SK-N-SH treated with all-trans-retinoic acid at 6 μM for 48 hours (cell line): Measurements from ENCODE around the gene AGAP3.

Source experiments
- CREB5 ChIP-seq: fragments of 250-450 bp; sonication (Bioruptor Pico); IDR thresholded peaks from 2 replicates; pipeline ENCODE4 v1.5.1; 2020; ENCODE audit warnings: low read depth, mild to moderate bottlenecking, moderate library complexity
- ESRRG ChIP-seq: fragments of 250-450 bp; sonication (Bioruptor Pico); IDR thresholded peaks from 2 replicates; pipeline ENCODE4 v1.6.1; 2021; ENCODE audit warnings: mild to moderate bottlenecking
- ISL1 ChIP-seq: fragments of 250-450 bp; sonication (Bioruptor Pico); IDR thresholded peaks from 2 replicates; pipeline ENCODE4 v2.1.2; 2022; ENCODE audit warnings: mild to moderate bottlenecking, moderate library complexity
- PATZ1 ChIP-seq: fragments of 250-450 bp; sonication (Bioruptor Pico); IDR thresholded peaks from 2 replicates; pipeline ENCODE4 v1.8.0; 2020; ENCODE audit warnings: mild to moderate bottlenecking, moderate library complexity, borderline replicate concordance
- POU6F1 ChIP-seq: fragments of 250-450 bp; sonication (Bioruptor Pico); IDR thresholded peaks from 2 replicates; pipeline ENCODE4 v1.8.0; 2021; ENCODE audit warnings: low read depth, mild to moderate bottlenecking, moderate library complexity, borderline replicate concordance
- TCF4 ChIP-seq: fragments of 250-450 bp; sonication (Bioruptor Pico); IDR thresholded peaks from 2 replicates; pipeline ENCODE4 v1.8.0; 2021; ENCODE audit warnings: mild to moderate bottlenecking, moderate library complexity, borderline replicate concordance
- TOX ChIP-seq: fragments of 250-450 bp; sonication (Bioruptor Pico); IDR thresholded peaks from 2 replicates; pipeline ENCODE4 v1.8.0; 2021; ENCODE audit warnings: mild to moderate bottlenecking, moderate library complexity, borderline replicate concordance
- ZC3H10 ChIP-seq: fragments of 250-450 bp; sonication (Bioruptor Pico); IDR thresholded peaks from 2 replicates; pipeline ENCODE4 v1.5.1; 2021; ENCODE audit warnings: mild to moderate bottlenecking, moderate library complexity
- ZFP3 ChIP-seq: fragments of 250-450 bp; sonication (Bioruptor Pico); IDR thresholded peaks from 2 replicates; pipeline ENCODE4 v1.5.0; 2020; ENCODE audit warnings: mild to moderate bottlenecking, moderate library complexity
- ZNF565 ChIP-seq: fragments of 450-650 bp; formaldehyde crosslinking; conservative IDR thresholded peaks from 2 replicates; pipeline ENCODE4 v1.5.0; 2020; ENCODE audit warnings: low read depth, mild to moderate bottlenecking, moderate library complexity

GRCh38 chr7:151124899-151125399, 38.7 kb downstream of the AGAP3 start:
- TF ChIP-seq ZNF565 (no peak), PATZ1 (no peak), ESRRG (CRISPR knock-in tag) (no peak), POU6F1 (CRISPR knock-in tag) (no peak), ZFP3 (CRISPR knock-in tag) (no peak), ISL1 (CRISPR knock-in tag) (no peak), TOX (no peak), ZC3H10 (CRISPR knock-in tag) (no peak), TCF4 (CRISPR knock-in tag) (no peak), CREB5 (CRISPR knock-in tag) (no peak)
